Transverse colon (tissue), 4 donors: ENCODE measurements around the gene ZBTB20.

ENCODE experiments used
- EP300 ChIP-seq: sonication (generic); formaldehyde crosslinking; IDR thresholded peaks from one replicate; pipeline ENCODE4 v1.6.1; 2017; ENCODE audit warnings: antibody characterized with exemption, low read depth
- POLR2A ChIP-seq: fragments of 450-650 bp; IDR thresholded peaks from one replicate; pipeline ENCODE4 v1.6.1; 2016; ENCODE audit warnings: antibody characterized with exemption, mild to moderate bottlenecking, moderate library complexity
- POLR2AphosphoS5 ChIP-seq, 3 donors: sonication (generic); formaldehyde crosslinking; IDR thresholded peaks; one replicate each; pipeline ENCODE4 v1.6.1; 2016; ENCODE audit warnings: antibody characterized with exemption in 3 of 3
- TF ChIP-seq, protein P1 (sequence below), 5 experiments: fragments of 200-600 bp in 3 of 5; fragments of 450-650 bp in 2 of 5; sonication (generic) in 3 of 5; IDR thresholded peaks; 1 replicate in 2 of 5; 2 replicates in 3 of 5; pipeline ENCODE4 v1.5.1; 2016 to 2017; ENCODE audit warnings: antibody characterized with exemption in 5 of 5, inconsistent platforms in 3 of 5, mild to moderate bottlenecking in 2 of 5, moderate library complexity in 1 of 5

- TF ChIP-seq POLR2AphosphoS5 (IDR thresholded peaks at IDR 0.05) (no peak), POLR2A (no peak), EP300 (no peak)
- TF ChIP-seq, protein P1, sequence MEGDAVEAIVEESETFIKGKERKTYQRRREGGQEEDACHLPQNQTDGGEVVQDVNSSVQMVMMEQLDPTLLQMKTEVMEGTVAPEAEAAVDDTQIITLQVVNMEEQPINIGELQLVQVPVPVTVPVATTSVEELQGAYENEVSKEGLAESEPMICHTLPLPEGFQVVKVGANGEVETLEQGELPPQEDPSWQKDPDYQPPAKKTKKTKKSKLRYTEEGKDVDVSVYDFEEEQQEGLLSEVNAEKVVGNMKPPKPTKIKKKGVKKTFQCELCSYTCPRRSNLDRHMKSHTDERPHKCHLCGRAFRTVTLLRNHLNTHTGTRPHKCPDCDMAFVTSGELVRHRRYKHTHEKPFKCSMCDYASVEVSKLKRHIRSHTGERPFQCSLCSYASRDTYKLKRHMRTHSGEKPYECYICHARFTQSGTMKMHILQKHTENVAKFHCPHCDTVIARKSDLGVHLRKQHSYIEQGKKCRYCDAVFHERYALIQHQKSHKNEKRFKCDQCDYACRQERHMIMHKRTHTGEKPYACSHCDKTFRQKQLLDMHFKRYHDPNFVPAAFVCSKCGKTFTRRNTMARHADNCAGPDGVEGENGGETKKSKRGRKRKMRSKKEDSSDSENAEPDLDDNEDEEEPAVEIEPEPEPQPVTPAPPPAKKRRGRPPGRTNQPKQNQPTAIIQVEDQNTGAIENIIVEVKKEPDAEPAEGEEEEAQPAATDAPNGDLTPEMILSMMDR (IDR thresholded peaks at IDR 0.05), result no peak
Observed at GRCh38 chr3:114331710-114332109, 815.4 kb downstream of the ZBTB20 start.
